GM21529 (cell line): ENCODE data around the gene TECPR2.

Experiments used
- ATAC-seq: cut with Tn5 transposase; IDR thresholded peaks from one replicate; pipeline ENCODE4 v1.9.1; 2021; ENCODE audit not compliant: unreplicated experiment

TECPR2 gene

DNA sequence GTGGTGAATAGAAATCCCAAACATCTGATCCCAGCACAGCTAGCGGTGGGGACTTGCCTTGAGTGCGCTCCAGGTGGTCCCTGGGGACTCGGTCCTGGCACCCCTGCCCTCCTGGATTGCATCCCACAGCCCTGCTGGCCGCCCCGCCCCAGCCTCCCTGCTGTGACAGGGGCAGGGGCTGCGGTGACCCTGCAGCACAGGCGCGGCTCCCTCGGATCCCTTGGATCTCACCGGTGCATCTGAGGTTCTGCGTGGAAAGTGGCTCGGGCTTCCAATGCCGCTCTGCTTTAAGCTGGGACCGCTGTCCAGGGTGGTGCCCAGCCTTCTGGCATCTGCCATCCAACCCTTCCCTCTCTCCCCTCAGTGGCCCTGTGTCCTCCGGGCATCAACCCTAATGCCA lies 130.8 kb downstream of the TECPR2 start:
- no peak for ATAC-seq

DNA sequence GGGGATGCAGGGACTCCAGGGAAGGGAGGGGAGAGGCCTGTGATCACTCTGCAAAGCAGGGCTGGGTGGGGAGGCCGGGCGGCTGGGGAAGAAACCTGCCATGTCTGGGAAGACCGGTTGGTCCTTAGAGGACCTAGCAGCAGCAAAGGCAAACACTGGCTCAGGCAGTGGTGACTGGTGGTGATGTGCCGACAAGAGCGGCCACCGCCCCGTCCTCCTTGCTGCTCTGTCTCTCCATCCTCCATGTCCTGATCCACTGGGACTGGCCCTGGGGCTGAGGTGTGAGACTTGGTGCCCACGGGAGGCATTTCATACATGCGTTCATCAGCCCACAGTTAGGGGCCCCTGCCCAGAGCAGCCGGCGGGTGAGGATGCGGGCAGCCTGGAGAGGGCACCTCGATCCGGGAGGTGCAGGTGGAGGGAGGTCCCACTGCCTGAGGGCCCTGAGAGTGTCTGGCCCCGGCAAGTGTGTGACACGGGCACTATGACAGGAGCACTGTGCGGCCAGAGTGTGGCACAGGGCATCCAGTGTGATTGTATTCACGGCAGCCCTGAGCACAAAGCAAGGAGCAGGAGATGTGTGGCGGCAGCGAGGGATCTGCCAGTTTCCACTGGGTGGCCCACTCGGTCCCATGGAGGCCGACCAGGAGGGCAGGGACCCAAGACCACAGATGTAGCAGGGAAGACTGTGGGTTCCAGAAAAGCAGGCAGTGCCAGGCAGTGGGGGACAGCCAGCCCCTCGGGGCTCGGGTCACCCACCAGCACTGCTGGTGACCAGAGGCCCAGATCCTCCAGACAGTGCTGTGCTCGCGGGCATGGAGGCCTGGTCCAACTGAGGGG lies 133.0 kb downstream of the TECPR2 start:
- ATAC-seq = no peak

DNA sequence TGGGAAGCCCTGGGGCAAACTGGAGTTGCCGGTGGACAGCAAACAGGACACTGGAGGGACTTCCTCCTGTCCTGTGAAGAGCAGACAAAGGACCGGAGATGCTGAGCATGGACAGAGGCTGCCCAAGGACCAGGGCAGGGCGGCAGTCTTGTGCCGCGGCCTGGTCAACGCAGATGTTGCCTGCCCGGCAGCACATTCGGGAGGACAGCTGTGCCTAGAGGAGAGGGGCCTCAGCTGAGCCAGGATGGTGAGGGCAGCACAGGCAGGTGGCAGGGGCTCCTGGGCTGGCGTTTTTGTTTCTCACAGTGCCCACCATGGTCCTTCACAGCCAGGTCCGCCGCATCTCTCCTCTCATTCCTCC lies 133.6 kb downstream of the TECPR2 start:
- no peak for ATAC-seq

DNA sequence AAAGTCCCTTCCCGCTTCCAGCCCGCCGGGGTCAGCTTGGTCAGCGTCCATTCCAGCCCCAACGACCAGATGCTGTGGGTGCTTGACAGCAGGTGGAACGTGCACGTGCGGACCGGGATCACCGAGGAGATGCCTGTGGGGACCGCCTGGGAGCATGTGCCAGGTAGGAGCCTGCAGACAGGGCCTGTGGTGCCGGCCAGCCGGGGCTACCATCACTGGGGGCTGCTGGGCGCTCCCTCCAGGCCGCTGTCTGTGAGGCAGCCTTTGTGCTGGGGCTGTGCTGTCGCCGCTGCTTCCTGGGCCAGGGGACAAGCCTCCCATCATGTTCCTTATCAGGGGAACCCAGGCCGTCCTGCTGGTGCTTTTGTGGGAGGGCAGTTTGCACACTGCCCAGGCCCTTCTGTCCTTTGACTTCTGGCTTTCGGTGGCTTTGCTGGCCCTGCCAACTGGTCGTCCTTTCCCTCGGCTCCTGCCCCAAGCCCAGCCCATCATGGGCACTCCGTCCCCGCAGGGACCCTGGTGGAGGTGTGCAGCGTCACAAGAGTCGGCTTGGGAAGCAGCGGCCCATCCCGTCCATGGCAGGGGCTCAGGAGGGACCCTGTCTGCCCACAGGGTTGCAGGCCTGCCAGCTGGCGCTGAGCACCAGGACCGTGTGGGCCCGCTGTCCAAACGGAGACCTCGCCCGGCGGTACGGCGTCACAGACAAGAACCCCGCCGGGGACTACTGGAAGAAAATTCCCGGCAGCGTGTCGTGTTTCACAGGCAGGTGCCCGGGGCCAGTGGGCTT lies 134.4 kb downstream of the TECPR2 start:
- no peak for ATAC-seq

DNA sequence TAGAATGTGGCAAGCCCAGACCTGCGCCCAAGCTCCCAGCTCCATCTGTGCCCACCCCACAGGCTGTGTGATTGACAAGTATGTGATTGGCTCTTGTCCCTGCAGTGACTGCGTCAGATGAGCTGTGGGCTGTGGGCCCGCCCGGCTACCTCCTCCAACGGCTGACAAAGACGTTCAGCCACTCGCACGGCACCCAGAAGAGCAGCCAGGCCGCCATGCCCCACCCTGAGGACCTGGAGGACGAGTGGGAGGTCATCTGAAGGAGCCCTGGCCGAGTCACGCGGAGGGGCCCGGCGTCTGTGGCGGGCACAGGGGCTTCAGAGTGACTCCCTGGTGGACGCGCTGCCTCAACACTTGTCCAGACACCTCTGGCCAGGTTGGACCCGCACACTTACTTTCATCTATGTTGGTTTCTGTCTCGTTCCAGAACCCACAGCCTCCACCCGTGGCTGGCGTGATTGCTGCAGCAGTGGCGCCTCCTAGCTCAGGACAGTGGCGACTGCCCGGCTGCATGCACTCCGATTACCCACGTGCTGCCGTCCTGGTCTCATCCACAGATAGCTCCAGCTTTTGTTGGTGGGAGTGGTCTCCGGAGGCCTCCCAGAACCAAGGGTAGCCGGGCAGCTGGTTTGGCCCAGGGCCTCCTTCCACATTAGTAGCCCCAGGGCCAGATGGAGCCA lies 135.4 kb downstream of the TECPR2 start:
- ATAC-seq = no peak

DNA sequence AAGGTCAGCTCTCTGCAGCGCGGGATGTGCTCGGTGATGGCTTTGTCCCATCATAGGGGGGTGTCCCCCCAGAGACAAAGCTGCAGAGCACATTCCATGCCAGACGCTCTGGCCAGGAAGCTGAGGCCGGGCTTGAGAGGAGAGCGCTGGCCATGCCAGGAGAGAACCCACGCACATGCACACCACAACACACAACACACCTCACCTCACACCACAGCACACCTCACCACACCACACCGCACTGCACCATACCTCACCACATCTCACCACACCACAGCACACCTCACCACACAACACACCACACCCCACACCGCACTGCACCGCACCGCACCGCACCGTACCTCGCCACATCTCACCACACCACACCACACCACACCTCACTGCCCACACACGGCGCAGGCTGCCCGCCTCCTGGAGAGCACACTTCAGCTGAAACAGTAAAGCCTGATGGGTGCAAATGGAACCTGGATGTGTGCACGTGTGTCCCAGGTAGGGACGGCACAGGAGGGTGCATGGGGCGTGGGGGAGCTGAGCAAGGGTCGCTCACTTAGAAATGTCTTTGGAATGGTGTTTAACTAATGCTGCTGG lies 136.0 kb downstream of the TECPR2 start:
- no peak for ATAC-seq

DNA sequence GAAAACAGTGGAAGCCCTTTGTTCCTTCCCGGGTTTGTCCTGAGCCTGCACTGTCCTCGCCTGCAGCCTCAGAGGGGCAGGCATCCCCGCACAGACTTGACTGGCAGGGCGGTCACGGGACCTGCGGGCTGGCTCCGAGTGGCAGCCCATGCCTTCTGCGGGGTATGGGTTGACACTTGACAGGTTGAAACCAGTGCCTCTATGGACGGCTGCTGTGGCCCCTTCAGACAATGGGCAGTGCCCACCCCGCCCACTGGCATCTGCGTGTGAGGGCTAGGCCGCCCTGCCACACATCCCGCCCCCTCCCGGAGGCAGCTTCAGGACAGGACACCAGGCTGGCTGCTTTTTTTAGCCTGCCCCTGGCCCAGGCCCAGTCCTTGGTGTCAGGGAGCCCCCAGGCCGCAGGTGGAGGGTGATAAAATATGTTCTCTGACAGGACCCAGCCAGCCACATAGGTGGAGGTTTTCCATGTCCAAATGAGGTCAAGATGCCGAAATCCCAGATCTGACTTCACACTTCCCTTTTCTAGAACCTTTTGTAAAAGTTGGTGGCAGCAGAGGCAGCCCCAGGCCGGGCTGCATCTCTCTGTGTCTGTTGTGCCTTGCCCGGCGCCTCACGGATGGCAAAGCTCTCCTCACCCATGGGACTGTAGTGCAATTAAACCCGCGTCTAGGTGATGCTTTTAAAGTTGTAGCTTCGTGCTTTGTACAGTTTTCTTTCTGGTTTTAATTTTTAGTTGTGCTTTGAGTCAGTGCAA lies 136.8 kb downstream of the TECPR2 start:
- no peak for ATAC-seq

DNA sequence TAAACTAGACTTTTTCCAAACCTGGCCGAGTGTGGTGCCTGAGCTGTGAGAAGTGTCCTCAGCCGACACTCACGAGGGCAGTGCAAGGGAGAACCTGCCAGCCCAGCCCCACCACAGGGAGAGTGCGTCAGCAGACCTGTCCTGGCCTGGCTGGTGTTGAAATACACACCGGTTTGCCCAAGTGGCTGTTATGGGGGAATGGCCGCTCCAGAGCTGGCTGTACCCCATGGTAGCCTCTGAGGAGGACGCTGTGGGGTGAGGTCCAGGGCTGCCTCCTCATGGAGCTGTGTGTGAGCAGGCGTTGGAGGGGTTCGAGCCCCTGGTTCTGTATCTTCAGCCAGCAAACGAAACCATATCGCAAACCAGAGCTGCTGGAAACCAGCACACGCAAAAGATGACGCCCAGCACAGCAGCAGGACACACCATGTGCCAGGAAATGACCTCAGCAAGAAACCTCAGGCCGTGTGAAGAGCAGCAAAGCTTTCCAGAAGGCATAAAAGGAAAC lies 137.5 kb downstream of the TECPR2 start:
- no peak for ATAC-seq

DNA sequence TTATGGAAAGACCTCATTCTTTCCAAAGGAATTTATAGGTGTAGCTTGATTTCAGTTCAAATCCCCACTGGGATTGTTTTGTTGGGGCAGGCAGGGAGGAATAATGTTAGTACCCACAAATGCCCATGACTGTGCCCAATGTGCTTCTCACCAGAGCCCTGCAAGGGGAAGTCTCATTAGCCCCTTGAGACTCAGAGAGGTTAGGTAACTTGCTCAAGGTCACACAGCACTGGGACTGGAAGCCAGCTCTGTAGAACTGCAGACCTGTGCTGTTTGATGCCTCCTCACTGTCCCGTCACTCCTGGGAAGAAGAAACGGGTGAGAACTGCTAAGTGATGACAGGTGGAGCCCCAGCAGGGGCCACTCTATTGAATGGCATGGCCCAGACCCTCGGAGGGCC lies 138.0 kb downstream of the TECPR2 start:
- ATAC-seq = no peak

DNA sequence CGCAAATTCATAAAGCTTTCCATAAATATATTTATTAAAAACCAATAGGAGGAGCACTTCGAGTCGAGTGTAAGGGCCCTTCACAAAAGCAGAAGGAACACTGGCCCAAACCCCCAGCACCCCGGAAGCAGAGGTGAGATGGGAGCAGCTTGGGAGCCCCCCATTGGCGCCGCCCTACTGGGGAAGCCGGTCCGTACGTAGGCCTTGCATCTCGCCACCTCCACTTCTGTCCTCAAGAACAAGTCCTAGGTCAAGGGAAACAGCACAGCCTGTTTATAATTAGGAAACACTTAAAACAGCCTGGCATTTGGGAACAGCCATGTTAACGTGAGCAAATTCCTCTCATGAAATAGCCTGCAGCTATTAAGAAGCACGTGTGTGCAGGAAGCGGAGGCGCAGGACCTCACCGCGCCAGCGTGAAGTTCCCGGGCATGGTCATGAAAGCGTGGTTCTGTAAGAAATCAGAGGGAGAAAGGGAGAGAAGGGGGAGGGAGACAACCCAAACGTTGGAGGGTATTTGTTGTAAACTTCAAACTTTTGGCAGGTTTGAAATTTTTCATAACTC lies 139.1 kb downstream of the TECPR2 start:
- ATAC-seq = no peak

DNA sequence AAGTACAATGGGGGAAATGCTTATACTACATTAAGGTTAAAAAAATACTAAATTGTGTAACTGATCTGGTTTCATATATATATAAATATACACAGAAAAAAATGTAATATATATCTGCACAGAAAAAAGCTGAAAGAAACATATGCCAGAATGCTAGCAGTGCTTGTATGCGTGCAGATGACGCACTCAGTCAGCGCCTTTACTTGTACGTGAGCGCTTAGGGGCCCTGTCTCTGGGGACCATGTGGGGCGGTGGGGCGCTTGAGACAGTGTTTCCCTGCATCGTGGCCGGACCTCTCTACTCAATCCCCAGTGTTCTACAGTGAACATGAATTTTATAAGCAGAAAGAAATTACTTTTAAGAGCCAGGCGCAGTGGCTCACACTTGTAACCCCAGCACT lies 139.8 kb downstream of the TECPR2 start:
- ATAC-seq = no peak

DNA sequence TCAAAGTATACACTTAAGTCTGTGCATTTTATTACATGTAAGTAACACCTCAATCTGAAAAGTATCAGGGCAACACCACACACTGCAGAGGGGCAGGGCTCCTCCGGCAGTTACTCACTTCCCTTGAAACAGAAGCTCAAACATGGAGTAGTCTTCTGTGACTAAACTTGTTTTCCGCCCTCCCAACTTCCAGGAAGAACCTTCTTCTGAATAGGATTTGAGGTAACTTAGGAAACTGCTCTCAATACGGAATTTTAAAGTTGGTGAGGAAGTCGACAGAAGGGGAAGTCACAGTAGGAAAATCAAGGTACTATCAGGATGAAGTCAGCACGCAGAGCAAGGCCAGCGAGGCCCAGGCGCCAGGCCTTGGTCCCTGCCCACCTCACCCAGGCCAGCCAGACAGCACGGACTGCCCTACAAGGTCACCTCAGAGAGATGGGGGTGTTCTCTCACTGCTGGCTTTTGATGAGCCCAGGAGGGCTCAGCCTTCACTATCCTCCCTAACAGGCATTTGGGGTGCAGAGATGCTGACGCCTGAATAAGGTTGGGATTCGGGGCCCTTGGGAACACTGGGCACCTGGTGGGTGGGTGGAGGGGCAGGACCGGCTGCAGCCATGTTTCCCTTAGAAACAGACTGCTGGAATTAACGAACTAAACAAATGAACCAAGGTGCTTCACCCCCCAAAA lies 141.0 kb downstream of the TECPR2 start:
- ATAC-seq = no peak

DNA sequence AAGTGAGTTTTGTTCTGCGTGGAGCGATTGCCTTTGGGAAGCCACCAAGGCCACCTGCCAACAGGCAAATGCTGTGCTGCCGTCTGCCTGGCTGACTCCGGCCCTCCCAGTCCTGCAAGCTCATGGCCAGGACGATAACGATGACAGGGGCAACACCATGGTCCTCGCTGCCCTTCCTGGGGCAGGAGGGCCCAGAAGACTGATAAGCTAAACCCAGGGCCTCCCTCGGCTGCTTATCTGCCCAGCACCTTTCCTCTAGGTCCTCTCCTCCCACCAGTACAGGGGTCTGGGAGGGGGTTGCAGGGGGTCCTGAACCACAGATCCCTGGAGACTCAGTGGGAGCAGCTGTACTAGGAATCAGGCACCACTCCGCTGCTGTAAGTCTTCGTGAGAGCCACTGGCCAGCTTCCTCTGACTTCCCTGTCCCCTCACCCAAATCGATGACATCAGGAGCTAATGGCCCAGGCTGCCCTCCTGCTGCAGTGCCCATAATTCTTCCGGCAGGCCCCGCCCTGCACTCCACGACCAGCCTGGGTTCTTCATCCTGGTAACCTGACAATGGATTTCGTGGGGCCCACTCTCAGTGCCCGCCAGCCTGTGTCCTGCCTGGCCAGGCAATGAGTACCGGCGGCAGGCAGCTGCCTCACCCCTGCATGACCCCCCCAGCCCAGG lies 141.7 kb downstream of the TECPR2 start:
- ATAC-seq = no peak

DNA sequence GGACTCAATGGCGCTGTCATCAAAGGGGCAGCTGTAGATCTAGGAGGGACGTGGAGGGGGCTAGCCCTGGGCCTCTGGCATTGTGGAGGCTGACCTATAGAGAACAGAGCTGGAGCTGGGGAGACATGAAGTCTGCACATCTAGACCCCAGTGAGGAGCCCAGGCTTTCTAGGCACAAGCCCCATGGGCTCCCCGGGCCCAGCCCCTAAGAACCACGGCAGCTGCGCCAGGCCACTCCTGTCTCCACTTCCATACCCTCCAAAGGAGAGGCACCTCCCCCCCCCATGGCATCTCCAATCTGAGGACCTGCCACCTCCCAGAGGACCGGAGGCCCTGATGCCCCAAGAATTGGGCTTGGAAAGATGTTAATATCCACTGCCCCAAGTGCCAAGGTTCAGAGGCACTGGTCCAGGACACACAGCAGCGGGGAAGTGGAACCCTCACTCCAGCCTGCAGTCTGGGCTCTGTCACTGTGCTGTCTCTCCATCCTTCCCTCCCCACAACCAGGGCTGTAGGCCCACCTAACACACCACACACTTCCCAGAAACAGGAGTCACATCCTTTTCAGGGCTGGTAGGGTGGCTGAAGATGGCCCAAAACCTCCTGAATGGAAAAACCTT lies 142.4 kb downstream of the TECPR2 start:
- ATAC-seq = no peak

DNA sequence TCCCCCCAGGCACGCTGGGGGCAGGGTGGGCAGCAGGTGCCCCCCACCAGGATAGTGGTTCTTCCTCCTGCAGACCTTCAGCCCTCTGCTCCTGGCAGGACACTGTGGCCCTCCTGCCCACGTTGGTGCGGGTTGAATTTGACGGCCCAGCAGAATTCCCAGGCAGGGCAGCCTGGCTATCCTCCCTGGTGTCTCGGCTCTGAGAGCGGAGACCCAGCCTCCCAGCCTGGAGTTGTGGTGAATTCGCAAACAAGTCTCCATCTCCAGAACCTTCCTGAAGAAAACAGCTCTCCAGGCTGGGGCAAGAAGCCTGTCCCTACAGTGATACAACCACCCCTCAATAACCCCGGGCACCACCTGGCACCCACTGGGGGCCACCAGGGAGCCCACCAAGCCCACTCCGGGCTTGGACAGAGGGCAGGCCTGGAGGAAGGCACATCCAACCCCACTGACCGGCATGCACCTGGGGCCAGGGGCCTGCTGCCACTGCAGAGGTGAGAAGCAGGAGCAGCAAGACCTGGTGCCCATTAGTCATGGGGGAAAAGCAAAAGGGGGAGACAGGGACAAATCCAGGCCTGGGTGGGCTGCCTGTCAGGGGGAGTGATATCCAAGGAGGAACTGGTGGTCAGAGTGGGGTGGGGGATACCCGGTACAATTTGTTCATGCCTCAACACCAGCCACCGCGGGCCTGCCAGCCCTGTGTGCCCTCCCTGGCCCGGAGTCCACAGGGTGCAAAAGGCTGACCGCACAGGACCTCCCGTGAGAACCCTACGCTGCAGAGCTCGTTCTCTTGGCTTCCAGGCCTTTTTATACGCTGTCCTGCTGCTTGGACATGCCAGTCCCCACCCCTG lies 143.3 kb downstream of the TECPR2 start:
- no peak for ATAC-seq

DNA sequence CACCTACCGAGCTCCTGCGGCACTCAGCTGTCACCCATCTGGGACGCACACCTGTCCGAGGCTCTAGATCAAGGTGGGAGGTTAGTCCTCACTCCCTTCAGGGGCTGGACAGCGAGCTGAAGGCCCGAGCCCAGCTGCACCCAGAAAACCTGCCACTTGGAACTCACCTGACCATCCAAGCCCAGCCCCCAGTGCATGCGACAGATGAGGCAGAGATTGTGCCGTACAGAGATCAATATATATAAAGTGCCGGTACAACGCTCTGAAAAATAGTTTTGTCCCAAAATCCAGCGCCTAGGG lies 143.8 kb downstream of the TECPR2 start:
- no peak for ATAC-seq

DNA sequence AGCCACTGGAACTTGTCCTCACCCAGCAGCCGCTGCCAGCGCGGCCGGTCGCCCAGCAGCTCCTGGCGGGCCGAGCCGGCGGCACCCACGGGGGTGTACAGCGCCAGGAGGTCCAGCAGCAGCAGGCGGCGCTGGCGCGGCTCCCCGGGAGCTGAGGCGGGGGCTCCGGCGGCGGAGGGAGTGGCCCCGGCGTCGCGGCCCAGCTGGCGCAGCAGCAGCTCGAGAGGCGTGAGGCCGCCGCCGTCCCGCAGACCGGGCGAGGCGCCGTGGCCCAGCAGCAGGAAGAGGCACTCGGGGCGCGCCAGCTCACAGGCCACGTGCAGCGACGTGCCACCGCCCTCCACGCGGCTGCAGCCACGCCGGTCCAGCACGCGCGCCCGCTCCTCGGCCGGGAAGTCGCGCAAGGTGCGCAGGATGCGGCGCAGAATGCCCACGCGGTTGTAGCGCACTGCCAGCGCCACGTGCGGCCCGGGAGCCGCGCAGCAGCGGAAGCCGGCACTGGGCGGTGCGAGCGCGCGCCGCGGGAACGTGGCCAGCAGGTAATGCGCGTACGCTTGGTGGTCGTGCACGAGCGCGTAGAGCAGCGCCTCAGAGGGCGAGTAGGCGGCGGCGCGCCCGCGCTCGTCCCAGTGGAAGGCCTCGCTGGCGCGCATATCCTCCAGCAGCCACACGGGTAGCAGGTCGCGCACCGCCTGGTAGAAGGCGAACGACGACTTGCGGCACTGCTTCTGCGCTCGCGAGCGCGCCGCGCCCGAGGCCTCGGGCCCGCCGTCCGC lies 144.5 kb downstream of the TECPR2 start:
- no peak for ATAC-seq
